GM12865 (cell line): ENCODE measurements around the gene ANAPC5.
"Not testable (repeated sequence)": the region's sequence is repeated elsewhere in the genome, so short reads cannot be mapped to it uniquely, and the experiment has no call there.

ENCODE experiments used
- DNase-seq: peaks from one replicate; pipeline ENCODE4 v3.0.0; 2010; ENCODE audit warnings: low read depth
- H3K4me3 ChIP-seq: 2 replicates; pipeline ENCODE4 v1.5.1; 2011; ENCODE audit warnings: mild to moderate bottlenecking, low read depth, low read length, control low read depth
- TF ChIP-seq, protein P1 (sequence below): IDR thresholded peaks from 2 replicates; pipeline ENCODE4 v1.5.1; 2011; ENCODE audit warnings: low read length, control low read depth, low read depth, inconsistent platforms; ENCODE audit not compliant: insufficient read depth; ENCODE audit errors: missing control alignments

Gene ANAPC5

DNA sequence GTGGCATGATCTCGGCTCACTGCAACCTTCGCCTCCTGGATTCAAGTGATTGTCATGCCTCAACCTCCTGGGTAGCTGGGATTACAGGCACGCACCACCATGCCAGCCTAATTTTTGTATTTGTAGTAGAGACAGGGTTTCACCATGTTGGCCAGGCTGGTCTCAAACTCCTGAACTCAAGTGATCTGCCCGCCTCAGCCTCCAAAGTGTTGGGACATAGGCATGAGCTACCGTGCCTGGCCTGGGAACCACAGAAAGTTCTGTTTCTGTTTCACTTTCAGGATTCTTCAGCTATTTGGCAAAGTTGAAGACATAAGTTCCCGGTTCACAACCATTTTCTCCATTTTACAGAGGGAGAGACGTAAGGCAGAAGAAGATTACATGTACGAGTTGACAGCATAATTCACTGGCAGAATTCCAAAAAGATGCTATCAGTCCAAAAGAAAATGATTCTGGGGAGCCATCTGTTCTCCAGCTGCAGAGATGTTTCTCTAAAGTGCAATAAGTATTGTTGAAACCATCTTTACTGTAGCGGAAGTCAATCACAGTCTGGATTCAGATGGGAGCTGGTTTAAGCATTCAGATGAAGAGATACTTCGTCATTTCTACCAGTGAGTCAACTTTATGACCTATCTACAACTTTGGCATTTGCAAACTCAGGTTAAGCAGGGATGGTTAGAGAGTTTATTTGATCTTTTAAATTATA is 39.6 kb upstream of the ANAPC5 start:
- no peak overlapping the region for H3K4me3 ChIP-seq
- peak; percentile 78 for DNase-seq
- TF ChIP-seq, protein P1, sequence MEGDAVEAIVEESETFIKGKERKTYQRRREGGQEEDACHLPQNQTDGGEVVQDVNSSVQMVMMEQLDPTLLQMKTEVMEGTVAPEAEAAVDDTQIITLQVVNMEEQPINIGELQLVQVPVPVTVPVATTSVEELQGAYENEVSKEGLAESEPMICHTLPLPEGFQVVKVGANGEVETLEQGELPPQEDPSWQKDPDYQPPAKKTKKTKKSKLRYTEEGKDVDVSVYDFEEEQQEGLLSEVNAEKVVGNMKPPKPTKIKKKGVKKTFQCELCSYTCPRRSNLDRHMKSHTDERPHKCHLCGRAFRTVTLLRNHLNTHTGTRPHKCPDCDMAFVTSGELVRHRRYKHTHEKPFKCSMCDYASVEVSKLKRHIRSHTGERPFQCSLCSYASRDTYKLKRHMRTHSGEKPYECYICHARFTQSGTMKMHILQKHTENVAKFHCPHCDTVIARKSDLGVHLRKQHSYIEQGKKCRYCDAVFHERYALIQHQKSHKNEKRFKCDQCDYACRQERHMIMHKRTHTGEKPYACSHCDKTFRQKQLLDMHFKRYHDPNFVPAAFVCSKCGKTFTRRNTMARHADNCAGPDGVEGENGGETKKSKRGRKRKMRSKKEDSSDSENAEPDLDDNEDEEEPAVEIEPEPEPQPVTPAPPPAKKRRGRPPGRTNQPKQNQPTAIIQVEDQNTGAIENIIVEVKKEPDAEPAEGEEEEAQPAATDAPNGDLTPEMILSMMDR = no peak

DNA sequence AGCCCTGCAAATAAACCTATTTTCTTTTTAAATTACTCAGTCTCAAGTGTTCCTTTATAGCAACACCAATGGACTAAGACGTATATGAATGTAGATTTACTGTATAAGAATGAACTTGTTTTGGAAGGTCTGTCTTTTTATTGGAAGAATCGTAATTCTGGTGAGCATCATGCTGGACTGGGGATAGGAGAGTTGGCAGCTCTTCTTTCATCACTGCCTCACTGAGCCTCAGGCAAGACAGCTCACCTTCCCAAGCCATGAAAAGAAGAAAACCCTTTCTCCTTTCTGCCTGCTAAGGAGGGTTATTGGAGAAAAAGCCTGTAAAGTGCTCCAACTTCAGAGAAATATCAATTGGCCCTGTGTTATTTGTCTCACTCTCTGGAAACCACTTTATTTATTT is 38.6 kb upstream of the ANAPC5 start:
- H3K4me3 ChIP-seq = no peak overlapping the region
- TF ChIP-seq, protein P1 = no peak
- no peak for DNase-seq

DNA sequence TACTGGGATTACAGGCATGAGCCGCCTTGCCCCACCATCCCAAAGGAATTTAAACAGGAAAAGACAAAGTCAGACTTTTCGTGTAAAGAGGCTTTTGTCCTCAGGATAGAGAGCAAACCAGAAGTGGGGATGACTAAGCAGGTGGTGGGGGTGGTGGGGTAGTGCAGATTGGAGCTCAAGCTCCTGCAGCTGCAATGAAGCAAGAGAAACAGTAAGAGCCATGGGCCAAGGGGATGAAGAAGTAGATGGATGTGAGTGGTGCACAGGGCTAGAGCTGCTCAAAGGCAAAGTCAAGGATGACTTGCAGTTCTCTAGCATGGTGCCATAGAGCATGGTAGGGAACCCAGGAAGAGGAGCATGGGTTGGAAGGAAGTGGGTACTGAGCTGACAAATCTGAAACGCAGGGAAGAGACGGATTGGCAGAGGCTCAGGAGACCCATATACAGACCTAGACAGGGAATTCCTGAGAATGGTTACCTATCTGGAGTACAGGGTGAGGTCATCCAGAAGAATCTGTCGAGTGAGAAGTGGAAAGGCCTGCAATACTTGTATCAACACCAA is 36.3 kb upstream of the ANAPC5 start:
- no peak overlapping the region for H3K4me3 ChIP-seq
- no peak for DNase-seq
- TF ChIP-seq, protein P1 = no peak

DNA sequence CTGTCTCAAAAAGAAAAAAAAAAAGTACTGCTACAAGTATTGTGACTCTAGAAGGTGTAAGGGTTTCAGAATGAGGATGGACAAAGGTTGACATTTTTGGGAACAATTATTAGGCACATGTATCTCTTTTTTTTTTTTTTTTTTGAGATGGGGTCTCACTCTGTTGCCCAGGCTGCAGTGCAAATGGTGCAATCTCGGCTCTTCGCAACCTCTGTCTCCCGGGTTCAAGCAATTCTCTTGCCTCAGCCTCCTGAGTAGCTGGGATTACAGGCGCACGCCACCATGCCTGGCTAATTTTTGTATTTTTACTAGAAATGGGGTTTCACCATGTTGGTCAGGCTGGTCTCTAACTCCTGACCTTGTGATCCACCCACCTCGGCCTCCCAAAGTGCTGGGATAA is 32.7 kb upstream of the ANAPC5 start:
- DNase-seq, H3K4me3 ChIP-seq: not testable (repeated sequence)

DNA sequence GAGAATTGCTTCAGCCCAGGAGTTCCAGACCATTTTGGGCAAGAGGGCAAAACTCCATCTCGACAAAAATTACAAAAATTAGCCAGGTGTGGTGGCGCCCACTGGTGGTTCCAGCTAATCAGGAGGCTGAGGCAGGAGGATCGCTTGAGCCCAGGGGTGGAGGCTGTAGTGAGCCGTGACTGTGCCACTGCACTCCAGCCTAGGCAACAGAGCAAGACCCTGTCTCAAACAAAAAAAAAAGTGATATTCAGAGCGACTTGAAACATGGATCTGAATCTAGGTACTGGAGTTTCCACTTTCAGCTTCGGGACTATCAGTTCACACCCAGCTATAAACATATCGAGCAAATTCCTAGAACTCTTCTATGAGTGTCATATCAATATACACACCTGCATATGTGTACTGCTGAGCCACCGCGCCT is 31.4 kb upstream of the ANAPC5 start:
- TF ChIP-seq, protein P1 = no peak
- no peak overlapping the region for H3K4me3 ChIP-seq
- DNase-seq = no peak

DNA sequence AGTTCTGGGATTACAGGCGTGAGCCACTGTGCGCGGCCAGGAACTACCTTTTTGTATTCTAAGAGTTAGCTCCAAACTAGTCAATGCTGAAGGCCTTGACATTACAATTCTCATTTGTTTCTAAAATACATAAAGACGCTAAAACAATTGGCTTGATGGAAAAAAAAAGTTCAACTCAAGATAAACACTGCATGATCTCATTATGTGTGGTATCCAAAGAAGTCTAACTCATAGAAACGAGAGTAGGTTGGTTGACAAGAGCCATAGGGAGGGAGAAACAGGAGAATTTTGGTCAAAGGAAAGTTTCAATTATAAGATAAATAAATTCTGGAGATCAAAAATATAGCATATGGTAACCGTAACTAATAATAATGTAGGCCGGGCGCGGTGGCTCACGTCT is 27.7 kb upstream of the ANAPC5 start:
- no peak for DNase-seq
- H3K4me3 ChIP-seq = no peak overlapping the region
- TF ChIP-seq, protein P1 = no peak

DNA sequence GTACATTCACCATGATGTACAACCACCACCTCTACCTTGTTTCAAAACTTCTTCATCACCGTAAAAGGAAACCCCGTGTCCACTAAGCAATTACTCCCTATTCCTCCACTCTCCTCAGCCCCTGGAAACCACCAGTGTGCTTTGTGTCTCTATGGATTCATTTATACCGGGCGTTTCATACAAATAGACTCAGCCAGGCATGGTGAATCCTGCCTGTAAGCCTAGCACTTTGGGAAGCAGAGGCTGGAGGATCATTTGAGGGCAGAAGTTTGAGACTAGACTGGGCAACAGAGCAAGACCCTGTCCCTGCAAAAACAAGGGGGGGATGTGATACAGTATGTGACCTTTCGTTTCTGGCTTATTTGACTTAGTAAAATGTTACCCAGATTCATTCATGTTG is 26.5 kb upstream of the ANAPC5 start:
- no peak for DNase-seq
- H3K4me3 ChIP-seq = no peak overlapping the region
- TF ChIP-seq, protein P1 = no peak
